ENCODE data around the gene DUOXA1.

DUOXA1 gene

DNA sequence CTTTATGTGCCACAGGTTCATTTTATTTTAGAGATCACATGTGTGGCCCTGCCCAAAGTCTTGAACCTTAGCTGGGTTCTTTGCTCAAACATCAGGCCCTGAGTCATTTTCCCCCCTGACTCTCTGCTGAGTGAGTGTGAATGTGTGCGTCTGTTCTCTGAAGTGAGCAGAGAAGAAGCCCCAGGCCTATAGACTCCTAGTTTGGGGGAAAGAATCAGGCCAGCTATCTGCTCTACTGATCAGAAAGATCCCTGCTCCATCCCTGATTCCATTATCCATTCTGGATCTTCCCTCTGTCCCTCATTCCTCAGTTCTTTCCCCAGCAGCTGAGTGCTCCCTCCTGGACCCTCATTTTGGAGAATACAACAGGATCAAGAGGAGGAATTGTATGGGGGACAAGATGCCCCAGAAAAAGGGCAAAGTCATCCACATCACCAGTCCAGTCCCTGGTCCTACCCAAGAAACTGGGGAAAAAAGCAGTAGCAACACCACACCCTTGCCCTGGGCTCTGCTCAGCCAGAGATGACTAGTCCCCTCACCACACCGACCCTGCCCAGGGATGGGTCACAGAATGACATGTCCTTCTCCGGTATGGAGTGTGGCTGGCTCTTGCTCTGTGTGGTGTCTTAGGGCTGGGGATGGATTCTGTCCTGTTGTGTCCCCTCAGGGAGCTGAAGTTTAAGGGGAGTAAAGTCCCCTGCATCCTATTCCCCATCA is 3.3 kb upstream of the DUOXA1 start:
- no peak overlapping the region for H3K4me3 ChIP-seq (ENCODE audit: low read depth, low read length)
- H3K4me1 ChIP-seq (ENCODE audit: control insufficient read depth, insufficient read depth, low read length) = no peaks in the 10 kb centered on the region
- CTCF ChIA-PET = interaction anchor here (0.8 to 2.9 kb wide), 3 partner anchors 9 to 18 kb away, joined by 3 to 16 read pairs (median 4); no protein-coding TSS in a partner anchor
- no peaks in the 10 kb centered on the region for H3K9me3 ChIP-seq (ENCODE audit: control insufficient read depth, insufficient read depth, low read depth, low read length)
- POLR2A ChIA-PET = no interaction called here
- no peak for TF ChIP-seq ZNF792 (tag by site-specific recombination; IDR thresholded peaks at IDR 0.05)
- TF ChIP-seq, protein P1, sequence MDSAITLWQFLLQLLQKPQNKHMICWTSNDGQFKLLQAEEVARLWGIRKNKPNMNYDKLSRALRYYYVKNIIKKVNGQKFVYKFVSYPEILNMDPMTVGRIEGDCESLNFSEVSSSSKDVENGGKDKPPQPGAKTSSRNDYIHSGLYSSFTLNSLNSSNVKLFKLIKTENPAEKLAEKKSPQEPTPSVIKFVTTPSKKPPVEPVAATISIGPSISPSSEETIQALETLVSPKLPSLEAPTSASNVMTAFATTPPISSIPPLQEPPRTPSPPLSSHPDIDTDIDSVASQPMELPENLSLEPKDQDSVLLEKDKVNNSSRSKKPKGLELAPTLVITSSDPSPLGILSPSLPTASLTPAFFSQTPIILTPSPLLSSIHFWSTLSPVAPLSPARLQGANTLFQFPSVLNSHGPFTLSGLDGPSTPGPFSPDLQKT (IDR thresholded peaks at IDR 0.05; ENCODE audit: borderline replicate concordance, low read depth, low read length) = no peak
- TF ChIP-seq ZNF600 (tag by site-specific recombination; IDR thresholded peaks at IDR 0.05) = no peak
- no peak for TF ChIP-seq ZNF645 (tag by site-specific recombination; IDR thresholded peaks at IDR 0.05)
- no peak for TF ChIP-seq RBAK (tag by site-specific recombination; IDR thresholded peaks at IDR 0.05)
- TF ChIP-seq SCRT1 (tag by site-specific recombination; IDR thresholded peaks at IDR 0.05; ENCODE audit: borderline replicate concordance) = no peak
- no peak for TF ChIP-seq TRIM28 (IDR thresholded peaks at IDR 0.05; ENCODE audit: borderline replicate concordance, low read length)
- TF ChIP-seq ZNF114 (tag by site-specific recombination; IDR thresholded peaks at IDR 0.05) = no peak
- no peak for TF ChIP-seq ZNF626 (tag by site-specific recombination; IDR thresholded peaks at IDR 0.05)
- no peak for TF ChIP-seq ZNF394 (tag by site-specific recombination; IDR thresholded peaks at IDR 0.05; ENCODE audit: borderline replicate concordance)
- H3K36me3 ChIP-seq (ENCODE audit: control insufficient read depth in 2 of 2, insufficient read depth in 1 of 2, low read length in 2 of 2) = no peaks in the 10 kb centered on the region
- H3K27ac ChIP-seq (ENCODE audit: extremely low read depth, low read depth, low read length) = no peak overlapping the region

- ChIA-PET POLR2A (no interaction called here), CTCF (interaction anchor here (2.9 kb wide), 1 partner anchor 13 kb away, joined by 16 read pairs; no protein-coding TSS in a partner anchor)
- Histone ChIP-seq H3K4me1 (ENCODE audit: control insufficient read depth, insufficient read depth, low read length) (no peaks in the 10 kb centered on the region), H3K36me3 (ENCODE audit: control insufficient read depth in 2 of 2, insufficient read depth in 1 of 2, low read length in 2 of 2) (no peaks in the 10 kb centered on the region), H3K9me3 (ENCODE audit: control insufficient read depth, insufficient read depth, low read depth, low read length) (no peaks in the 10 kb centered on the region), H3K27ac (ENCODE audit: extremely low read depth, low read depth, low read length) (no peak overlapping the region), H3K4me3 (ENCODE audit: low read depth, low read length) (no peak overlapping the region)
- TF ChIP-seq ZNF664 (tag by site-specific recombination; IDR thresholded peaks at IDR 0.05) = no peak
- TF ChIP-seq ZNF112 (tag by site-specific recombination; IDR thresholded peaks at IDR 0.05) = no peak
- no peak for TF ChIP-seq HOXC10 (CRISPR knock-in tag; IDR thresholded peaks at IDR 0.05)
- TF ChIP-seq ATF2 (tag by site-specific recombination; IDR thresholded peaks at IDR 0.05; ENCODE audit: low read depth) = no peak
- TF ChIP-seq, protein P2, sequence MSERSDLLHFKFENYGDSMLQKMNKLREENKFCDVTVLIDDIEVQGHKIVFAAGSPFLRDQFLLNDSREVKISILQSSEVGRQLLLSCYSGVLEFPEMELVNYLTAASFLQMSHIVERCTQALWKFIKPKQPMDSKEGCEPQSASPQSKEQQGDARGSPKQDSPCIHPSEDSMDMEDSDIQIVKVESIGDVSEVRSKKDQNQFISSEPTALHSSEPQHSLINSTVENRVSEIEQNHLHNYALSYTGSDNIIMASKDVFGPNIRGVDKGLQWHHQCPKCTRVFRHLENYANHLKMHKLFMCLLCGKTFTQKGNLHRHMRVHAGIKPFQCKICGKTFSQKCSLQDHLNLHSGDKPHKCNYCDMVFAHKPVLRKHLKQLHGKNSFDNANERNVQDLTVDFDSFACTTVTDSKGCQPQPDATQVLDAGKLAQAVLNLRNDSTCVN (tag by site-specific recombination; optimal IDR thresholded peaks at IDR 0.05) = no peak
- no peak for TF ChIP-seq ZNF560 (tag by site-specific recombination; IDR thresholded peaks at IDR 0.05; ENCODE audit: borderline replicate concordance)
- no peak for TF ChIP-seq ZNF514 (tag by site-specific recombination; IDR thresholded peaks at IDR 0.05)
- TF ChIP-seq OSR2 (tag by site-specific recombination; IDR thresholded peaks at IDR 0.05) = no peak
- TF ChIP-seq ZNF626 (tag by site-specific recombination; IDR thresholded peaks at IDR 0.05) = no peak
- TF ChIP-seq ZIC2 (tag by site-specific recombination; IDR thresholded peaks at IDR 0.05) = no peak
Measured at GRCh38 chr15:45131510-45131909, 1.8 kb upstream of the DUOXA1 start.

All from HEK293 (cell line).